Fibroblast of skin of right quadriceps (primary cell): ENCODE data around the gene VIM.
"Not testable (repeated sequence)": the region's sequence is repeated elsewhere in the genome, so short reads cannot be mapped to it uniquely, and the experiment has no call there.

Experiments
- DNase-seq: peaks from one replicate; pipeline ENCODE4 v3.0.0-alpha.2; 2013

Gene VIM

DNA sequence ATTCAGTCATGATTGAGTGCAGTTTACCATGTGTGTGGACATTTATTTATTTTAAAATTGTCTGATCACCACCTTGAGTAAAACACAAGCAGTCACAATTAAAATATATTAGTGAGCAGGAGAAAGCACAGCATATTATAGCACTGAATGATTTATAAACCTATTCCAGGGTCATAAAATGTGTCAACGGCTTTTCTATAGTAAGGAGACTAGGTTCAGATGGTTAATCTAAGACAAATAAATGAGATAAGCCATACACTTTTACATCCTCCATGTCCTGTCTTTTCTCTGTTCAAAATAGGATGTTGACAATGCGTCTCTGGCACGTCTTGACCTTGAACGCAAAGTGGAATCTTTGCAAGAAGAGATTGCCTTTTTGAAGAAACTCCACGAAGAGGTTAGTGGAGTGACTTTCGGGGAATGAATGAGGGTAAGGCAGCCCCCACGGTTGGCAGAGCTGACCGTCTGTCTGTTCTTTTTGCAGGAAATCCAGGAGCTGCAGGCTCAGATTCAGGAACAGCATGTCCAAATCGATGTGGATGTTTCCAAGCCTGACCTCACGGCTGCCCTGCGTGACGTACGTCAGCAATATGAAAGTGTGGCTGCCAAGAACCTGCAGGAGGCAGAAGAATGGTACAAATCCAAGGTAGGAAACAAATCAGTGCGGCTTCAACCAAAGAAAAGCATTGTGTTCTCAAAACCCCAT is 5.4 kb downstream of the VIM start:
- DNase-seq = peak; percentile 57

DNA sequence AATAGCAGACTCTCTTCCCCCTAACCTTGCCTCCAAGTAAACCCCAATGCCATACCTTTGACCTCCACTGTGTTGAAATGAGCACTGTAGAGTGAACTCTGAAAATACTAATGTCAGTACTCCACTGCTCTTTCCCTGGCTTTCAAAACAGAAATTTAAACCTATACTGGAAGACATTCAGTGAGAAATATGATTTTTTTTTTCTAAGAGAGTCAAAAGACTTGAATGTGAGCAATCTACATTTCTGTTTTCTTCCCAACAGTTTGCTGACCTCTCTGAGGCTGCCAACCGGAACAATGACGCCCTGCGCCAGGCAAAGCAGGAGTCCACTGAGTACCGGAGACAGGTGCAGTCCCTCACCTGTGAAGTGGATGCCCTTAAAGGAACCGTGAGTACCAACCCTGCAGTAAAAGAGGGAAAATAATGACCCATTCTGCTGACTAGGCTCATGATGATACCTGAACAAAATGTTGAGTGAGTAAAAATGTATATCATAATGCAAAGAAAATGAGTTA is 6.4 kb downstream of the VIM start:
- no peak for DNase-seq

DNA sequence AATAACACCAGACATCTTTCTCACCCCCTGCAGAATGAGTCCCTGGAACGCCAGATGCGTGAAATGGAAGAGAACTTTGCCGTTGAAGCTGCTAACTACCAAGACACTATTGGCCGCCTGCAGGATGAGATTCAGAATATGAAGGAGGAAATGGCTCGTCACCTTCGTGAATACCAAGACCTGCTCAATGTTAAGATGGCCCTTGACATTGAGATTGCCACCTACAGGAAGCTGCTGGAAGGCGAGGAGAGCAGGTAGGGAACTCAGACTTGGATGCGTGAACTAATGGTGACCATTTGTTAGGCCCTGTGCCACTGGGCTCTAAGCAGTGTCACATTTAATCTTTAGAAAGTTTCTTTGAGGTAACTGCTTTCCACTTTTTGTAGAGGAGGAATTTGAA is 7.1 kb downstream of the VIM start:
- peak; percentile 51 for DNase-seq

DNA sequence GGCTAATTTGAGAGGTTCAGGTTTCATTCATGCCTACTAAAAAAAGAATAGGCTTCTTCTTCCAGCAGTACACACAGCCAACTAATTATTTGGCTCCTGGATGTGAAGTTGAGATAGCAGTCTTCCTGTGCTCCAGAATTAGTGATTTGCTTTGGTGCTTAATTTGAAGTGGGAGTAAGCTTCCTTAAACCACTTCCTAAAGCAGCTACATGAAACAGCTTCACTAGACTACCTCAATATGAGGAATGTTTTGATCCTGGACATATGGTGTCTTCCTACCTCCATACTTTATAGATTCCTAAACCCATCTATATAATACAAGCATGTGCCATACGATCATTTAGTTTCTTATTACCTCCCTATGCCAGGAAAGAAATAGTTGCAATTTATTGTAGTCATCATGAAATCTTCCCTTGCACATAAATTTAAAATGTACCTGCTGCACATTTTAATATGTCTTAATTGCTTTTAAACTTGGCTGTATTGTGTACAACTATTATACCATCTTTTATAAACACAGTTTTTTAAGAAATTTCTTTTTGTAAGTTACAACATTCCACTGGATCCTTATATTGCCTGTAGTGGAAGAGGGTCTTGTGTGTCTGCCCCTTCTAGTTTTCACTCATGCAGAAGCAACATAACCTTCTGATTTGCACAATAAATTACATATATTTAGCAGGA is 8.6 kb downstream of the VIM start:
- no peak for DNase-seq

DNA sequence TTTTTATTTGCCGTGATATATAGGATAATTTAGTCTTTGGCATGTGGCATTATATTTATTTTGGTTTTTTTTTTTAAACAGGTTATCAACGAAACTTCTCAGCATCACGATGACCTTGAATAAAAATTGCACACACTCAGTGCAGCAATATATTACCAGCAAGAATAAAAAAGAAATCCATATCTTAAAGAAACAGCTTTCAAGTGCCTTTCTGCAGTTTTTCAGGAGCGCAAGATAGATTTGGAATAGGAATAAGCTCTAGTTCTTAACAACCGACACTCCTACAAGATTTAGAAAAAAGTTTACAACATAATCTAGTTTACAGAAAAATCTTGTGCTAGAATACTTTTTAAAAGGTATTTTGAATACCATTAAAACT is 9.1 kb downstream of the VIM start:
- DNase-seq = no peak

DNA sequence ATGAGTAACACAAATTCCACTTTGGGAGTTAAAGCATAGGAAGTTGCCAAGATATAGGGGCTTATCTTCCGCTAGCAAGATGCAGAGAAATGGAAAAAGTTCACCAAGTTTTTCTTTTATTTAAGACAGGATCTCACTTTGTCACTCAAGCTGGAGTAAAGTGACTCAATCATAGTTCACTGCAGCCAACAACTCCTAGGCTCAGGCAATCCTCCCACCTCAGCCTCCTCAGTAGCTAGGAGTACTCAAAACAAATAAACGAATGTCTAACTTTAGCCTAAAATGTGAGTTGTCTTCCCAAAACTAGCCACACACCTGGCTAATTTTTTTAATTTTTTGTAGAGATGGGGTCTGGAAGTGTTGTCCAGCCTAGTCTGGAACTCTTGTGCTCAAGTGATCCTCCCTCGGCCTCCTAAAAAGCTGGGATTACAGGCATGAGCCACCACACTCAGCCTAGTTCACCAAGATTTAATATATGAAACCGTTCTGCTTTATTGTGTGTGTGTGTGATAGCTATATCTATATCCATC is 9.9 kb downstream of the VIM start:
- DNase-seq = peak; percentile 77

DNA sequence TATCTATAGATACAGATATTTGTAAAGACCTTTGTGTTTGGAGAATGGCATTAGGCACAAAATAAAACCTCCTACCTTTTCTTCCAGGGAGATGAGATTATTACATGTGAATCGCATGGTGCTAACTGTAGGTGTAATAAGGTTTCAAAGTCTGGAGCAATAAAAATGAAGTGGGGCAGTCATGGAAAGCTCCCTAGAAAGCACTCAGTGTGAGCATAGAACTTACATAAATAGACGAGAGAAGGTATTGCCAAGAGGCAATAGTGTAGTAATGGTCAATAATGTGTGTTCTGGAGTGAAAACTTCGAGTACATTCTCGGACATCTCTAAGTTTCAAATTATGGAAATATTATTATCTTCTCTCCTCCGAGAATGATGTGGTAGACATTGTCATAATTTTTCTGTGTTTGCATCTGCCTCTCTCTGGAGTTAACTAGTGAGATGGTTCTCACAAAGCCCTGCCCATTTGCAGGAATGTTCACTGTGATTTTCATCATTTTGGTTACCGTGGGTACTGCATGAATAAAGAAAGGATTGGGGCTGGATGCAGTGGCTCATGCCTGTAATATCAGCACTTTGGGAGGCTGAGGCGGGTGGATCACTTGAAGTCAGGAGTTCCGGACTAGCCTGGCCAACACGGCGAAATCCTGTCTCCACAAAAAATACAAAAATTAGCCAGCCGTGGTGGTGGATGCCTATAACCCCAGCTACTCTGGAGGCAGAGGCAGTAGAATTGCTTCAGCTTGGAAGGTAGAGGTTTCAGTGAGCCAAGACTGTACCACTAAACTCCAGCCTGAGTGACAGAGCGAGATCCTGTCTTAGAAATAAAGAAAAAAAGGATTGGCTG is 10.6 kb downstream of the VIM start:
- DNase-seq = peak; percentile 90

DNA sequence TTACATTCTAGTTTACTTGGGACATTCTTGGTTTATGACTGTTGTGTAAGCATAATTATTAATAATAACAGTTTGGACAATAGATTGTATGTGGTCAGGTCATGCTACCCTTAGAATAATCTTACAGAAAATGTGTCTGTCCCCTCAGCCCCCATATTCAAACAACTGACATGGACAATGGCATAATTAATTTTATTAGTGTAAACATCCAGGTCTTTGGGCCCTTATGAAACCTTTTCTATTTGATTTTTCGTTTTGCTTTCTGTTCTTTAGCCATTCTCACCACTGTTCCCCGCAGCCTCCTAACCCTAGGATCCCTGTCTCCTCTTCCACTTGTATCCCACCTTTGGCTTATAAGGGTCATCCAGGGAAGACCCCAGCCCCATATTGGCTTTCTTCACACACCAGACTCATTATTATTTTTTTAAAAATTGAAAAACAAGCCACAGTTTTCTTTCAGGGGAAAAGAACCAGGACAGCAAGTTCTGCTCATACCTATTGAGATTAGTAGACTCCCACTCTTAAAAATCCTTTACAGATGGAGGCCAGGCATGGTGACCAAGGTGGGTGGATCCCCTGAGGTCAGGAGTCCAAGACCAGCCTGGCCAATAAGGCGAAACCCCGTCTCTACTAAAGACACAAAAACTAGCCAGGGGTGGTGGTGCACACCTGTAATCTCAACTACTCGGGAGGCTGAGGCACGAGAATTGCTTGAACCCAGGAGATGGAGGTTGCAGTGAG is 11.5 kb downstream of the VIM start:
- no peak for DNase-seq

DNA sequence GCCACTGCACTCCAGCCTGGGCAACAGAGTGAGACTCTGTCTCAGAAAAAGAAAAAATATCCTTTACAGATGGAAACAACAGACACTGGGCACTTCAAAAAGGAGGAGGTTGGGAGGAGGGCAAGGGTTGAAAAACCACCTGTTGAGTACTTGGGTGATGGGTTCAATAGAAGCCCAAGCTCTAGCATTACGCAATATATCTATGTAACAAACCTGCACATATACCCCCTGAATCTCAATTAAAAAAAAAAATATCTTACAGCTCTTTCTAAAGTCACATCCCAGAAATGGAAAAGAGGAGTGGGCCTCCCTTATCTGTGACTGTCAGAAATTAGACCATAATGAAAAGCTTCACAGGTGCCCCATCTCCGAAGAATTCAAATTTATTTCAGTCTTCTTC is 12.1 kb downstream of the VIM start:
- DNase-seq = no peak

DNA sequence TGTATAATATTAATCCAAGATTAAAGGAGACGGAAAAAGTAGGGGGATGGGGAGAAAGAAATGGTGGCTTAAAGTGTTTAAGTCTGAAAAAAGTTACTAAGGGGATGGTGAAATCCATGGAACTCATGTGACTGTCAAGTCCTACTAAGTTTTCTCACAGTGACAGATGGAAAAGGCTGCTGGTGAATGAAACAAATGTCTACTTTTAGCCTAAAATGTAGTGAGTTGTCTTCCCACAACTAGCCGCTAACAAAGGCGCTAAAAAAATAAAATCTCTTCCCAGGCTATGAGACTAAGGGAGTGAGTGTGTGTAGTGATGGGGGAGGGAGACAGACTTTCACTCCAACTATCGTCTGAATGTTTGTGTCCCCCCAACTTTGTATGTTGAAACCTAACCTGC is 12.6 kb downstream of the VIM start:
- no peak for DNase-seq

DNA sequence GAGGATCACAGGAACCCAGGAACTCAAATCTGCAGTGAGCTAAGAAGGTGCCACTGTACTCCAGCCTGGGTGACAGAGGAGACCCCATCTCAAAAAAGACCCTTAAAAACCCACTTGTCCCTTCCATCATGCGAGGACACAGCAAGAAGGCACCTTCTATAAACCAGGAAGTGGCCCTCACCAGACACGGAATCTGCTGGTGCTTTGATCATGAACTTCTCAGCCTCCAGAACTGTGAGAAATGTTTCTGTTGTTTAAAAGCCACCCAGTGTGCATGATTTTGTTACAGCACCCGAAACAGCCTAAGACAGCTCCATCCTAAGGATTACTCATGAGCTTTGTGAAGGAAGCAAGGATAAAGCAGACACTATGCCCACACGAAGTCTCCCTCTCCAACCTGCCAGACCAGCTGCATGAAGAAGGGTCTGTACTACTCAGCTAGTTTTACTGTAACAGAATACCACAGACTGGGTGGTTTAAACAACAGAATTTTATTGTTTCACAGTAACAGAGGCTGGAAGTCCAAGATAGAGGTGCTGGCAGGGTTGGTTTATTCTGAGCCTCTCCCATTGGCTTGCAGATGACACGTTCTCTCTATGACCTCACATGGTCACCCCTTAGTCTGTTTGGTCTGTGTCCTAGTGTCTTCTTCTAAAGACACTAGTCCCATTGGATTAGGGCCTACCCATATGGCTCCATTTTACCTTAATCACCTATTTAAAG is 13.7 kb downstream of the VIM start:
- DNase-seq = no peak

DNA sequence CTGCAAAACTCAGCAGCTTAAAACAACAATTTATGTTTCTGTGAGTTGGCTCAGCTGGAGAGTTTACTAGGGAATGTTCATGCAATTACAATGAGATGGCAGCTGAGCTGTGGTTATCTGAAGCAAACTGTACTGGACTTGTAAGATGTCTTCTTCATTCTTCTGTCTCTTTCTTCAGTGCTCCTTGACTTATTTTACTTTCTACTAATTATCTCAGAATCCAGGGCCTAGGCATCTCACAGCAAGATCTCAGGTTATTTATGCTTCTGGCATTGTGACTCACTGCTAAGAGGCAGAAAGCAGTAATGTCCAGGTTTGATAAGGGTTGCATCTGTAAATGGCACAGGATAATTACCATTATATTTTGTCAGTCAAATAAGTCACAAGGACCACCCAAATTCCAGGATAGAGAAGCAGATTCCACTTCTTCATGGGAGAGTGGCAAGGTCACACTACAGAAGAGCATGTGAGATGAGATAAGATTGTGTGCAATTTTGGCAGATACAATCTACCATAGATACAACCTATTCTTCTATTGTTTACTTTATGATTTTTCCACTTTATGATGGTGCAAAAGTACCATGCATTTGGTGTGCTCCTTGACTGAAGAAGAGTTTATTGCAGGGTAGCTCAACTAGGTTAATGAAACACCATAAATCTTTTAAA is 16.8 kb downstream of the VIM start:
- DNase-seq = peak; percentile 33

DNA sequence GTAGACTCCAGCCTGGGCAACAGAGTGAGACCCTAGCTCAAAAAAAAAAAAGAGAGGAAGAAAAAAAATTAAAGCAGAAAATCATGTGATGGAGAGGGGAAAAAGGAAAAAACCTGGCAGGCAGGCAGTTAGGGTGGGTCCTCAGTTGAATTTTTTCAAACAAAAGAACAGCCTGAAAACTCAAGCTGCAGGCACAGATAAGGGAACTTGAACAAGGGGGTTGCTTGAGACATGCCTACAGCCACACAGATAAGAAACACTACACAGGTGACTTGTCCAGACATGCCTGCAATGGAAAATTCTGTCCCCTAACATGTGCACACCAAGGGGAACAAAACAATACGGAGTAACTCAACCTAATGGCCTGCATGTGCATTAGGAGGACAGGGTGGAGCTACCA is 19.2 kb downstream of the VIM start:
- DNase-seq = no peak

DNA sequence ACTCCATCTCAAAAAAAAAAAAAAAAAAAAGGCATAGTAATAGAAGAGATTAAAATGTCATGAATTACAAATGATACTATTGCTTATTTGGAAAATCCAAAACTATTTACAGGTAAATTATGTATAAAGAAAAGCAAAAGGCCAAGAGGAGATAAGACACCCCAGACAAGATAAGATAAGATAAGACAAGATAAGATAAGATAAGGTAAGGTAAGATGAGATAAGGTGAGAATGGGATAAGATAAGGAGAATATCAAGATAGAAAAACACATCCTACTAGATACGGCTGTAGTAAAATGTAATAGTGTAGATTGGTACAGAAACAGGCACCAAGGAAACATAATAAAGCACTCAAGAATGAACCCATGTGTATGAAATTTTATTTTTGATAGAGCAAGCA is 20.9 kb downstream of the VIM start:
- no peak for DNase-seq

DNA sequence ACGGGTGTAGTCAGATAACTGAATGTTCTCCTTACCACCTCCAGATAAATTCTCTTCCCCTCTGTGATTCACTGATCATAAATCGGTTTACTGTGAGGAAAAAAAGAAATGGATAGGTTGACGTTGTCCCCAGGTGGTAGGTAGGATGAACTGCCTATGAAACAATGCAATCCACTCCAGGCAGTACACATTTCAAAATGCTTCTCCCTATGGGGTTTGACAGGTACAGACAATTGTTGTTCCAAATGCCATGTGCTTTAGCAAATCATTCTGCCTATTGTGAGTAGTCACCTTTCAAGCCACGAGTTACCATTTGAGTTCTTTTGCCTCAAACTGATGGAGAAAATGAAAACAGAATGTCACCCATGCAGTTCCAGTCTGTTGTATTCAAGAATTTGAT is 21.8 kb downstream of the VIM start:
- DNase-seq = peak; percentile 35

DNA sequence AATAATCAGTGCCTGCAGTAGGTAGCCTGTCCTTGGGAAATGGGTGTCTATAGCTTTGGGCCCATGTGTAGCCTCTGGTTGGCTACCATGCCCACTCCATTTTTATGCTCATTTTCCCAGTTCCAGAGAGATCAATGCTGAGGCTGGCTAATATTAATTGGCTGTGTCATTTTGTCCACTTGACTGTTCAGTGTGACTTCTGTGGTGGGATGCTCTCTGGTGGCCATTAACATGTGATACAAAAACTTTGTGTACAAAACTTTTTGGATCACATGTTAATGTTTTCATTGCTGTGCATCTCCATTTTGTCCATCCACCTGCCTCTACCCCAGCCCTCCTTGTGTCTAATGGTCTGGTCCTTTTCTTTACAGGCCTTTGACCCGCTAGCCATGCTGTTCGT is 22.7 kb downstream of the VIM start:
- no peak for DNase-seq

DNA sequence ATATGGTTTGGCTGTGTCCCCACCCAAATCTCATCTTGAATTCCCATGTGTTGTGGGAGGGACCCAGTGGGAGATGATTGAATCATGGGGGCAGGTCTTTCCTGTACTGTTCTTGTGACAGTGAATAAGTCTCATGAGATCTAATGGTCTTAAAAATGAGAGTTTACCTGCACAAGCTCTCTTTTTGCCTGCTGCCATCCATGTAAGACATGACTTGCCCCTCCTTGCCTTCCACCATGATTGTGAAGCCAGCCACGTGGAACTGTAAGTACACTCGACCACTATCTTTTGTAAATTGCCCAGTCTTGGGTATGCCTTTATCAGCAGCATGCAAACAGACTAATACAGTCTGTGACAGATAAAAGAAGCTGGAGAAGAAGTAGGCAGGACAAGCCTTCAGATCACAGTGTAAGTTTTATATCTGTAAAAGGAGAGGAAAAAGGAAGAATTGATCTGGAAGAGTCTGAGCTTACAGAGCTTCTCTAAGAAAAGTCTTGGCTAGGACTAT is 26.6 kb downstream of the VIM start:
- DNase-seq = not testable (repeated sequence)

DNA sequence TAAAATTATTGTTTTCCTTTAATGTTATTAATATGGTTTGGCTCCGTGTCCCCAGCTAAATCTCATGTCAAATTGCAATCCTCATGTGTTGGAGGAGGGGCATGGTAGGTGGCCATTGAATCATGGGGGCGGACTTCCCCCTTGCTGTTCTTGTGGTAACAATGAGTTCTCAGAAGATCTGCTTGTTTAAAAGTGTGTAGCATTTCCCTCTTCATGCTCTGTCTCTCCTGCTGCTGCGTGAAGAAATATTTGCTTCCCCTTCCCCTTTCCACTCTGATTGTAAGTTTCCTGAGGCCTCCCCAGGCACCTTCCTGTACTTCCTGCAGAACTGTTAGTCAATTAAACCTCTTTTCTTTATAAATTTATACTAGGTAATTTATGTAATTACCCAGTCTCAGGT is 27.5 kb downstream of the VIM start:
- no peak for DNase-seq

DNA sequence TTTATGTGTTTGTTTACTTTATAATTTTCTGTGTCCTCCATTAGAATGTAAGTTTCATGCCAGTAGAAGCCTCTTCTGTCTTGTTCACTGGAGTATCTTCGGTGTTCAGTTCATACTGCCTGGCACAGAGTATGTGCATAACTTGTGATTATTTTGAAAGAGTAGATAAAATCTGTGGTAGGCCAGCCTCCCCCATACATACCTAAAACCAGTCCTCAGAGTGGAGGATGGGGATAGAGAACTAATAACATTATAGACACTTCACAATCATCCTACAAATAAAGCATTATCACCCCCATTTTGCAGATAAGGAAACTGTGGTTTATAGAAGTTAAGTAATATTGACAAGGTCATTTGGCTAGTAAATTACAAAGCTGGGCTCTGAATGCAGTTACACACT is 28.0 kb downstream of the VIM start:
- DNase-seq = peak; percentile 47

DNA sequence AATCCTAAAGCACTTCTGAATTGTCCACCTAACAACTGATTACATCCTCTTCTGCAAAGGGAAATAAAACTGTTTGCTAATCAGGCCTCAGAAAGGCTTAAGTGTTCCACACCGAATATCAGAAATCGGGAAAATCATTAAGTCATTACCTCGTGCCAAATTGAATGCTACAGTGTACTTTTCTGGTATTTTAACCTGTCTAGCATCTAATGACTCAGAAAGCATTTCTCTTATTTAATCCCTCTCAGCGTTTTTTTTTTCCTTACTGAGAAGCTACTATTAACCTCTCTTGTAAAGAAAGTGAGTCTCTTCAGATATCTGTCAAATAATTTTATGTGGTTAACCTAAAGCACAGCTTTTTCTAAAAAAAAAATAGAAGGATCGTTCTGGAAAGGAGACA is 28.6 kb downstream of the VIM start:
- DNase-seq = peak; percentile 28
